KG1 (cell line): ENCODE data around the gene FANCI.
"Not testable (repeated sequence)": the region's sequence is repeated elsewhere in the genome, so short reads cannot be mapped to it uniquely, and the experiment has no call there.

Experiments used
- DNase-seq: peaks from one replicate; lab custom pipeline; 2025; lab: John Stamatoyannopoulos, UW

FANCI gene

DNA sequence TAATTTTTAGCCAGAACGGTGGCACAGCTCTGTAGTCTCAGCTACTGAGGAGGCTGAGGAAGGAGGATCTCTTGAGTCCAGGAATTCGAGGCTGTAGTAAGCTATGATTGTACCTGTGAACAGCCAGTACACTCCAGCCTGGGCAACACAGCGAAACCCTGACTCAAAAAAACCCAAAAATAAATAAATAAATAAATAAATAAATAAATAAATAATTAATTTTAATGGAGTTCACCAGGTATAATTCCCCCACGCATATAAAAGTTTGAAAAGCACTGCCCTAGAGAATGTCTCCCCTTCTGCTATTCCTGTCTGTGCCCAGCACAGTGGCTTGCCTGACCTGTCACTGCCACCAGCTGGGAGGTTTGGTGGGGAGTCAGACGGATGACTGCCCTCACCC lies 18.2 kb upstream of the FANCI start:
- no peak for DNase-seq

DNA sequence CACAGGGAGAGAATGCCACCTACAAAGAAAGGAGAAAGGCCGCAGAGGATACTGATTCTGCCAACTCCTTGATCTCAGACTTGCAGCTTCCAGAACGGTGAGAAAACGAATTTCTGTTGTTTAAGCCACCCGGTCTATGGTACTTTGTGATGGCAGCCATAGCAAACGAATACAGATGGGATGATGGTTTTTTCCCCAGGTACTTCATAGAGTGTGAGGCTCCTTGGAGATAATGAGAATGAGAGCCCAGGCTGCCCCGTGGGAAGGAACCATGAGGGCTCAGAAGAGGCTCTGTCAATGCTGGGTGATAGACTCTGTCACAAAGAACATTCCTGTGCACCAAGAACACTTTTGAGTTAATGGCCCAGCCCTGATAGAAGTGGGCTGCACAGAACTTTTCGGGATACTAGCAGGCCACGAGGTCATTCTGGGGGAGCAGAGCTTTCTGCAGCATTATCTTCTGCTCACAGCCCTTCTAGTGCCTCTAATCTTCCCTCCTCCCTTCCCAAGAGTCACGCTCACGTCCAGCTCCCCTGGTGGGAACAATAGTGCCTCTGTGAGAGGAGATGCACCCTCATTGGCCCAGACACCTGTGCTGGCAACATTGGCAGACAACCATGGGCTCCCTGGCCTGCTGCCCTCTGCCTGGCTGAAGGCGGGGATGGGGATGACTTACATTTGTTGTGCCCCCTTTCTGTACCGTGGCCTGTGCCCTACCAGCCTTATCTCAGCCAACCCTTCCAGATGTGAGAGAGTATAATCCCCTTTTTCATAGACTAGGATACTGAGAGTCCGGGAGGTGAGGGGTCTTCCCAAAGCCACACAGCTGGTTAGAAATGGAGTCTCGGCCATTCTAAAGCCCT lies 17.2 kb upstream of the FANCI start:
- no peak for DNase-seq

DNA sequence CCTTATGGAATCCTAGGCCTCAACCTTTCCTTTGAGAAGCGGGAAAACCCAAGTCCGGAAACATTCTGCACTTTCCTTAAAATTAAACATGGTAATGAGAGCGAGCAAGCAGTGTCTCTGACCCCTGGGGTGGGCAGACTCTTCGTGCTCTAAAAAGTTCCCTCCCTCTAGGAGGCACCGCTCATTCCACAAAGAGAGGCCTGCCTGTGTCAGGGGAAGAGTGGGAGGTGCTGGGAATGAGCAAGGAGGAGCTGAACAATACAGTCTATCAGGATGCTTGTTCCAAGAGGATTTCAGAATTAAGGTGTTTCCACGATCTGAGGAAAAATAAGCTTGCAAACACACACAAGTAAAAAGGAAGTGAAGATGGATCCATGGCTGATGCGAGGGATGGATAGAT lies 16.4 kb upstream of the FANCI start:
- no peak for DNase-seq

DNA sequence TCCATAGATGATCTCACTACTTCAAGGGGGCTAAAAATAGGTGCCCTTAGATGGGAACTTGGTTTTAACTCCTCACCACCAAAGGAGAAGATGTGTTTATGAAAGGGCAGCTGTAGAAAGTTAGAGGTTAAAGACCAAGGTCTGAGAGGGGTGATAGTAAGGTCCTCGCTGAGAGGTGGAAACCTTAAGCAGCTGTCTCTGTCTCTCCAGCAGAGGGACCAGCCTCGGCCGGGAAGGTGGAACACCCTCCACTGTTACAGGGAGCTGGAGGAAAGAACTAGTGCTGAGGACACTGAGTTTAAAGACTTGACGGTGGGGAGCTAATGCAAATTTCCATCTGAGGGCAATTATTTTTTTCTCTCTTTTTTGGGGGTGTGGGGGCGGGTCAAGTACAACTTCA lies 13.5 kb upstream of the FANCI start:
- DNase-seq: no peak

DNA sequence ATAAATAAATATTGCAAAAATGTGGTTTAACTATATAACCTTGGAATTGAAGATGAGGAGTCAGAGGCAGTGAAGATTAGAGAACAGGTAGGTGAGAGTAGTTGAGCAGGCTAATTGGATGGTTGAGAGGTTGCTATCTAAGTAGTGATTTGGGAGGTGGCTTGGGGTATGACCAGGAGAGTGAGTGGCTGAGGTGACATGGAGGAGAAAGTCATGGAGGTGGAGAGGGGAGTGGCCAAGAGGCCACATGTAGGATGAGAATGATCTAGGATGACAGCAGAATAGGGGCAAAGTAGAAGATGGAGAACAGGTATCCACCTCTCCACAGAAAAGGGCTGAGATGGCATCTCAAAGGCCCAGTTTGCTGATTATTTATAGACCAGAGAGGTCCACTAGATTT lies 11.9 kb upstream of the FANCI start:
- DNase-seq: no peak

DNA sequence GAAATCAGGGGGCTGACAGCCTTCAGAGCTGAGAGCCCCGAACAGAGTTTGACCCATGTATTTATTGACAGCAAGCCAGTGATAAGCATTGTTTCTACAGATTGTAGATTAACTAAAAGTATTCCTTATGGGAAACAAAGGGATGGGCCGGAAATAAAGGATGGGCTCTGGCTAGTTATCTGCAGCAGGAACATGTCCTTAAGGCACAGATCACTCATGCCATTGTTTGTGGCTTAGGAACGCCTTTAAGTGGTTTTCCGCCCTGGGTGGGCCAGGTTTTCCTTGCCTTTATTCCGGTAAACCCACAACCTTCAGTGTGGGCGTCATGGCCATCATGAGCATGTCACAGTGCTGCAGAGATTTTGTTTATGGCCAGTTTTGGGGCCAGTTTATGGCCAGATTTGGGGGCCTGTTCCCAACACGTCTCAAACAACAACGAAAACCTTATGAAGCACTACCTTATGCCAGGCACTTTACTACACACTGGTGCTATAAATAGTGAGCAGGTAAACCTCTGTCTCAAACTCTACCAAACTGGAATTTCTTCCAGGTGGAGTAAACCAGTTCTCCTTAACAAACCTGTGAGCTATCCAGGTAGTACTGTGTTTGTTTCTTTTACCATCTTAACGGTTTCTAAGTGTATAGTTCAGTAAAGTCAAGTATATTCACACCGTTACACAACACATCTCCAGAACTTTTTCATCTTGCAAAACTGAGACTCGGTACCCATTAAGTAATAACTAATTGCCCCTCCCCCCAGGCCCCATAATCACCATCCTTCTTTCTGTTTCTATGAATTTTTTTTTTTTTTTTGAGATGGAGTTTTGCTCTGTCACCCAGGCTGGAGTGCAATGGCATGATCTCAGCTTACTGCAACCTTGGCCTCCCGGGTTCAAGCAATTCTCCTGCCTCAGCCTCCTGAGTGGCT lies 3.6 kb upstream of the FANCI start:
- DNase-seq: not testable (repeated sequence)

DNA sequence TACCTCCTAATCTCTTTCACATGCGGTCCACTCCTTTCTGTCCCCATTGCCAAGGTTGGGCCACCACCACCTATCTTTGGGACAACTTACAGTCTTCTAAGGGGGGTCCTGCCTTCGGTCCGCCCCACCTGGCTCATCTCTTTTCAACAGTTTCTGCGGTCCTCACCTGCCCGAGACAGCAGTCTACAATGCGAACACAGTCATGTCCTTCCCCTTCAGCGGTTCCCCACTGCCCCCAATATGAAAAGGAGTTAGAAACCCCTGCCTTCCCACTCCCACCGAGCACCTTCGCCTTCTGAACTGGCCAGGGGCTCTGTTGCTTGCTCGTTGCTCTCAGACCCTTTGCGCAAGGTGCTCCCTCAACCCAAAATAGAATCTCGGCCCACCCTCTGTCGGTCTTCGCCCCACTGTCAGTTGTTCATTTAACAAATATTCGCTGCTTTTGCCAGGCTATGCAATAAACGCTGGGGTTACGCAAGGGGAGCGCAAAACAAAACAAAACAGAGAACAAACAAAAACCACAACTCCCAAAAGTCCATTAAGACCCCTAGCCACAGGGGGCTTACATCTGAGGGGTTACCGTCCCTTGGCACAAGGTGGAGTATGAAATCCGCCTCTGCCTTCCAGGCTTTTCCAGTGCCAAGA lies 611 bp upstream of the FANCI start:
- DNase-seq: no peak

DNA sequence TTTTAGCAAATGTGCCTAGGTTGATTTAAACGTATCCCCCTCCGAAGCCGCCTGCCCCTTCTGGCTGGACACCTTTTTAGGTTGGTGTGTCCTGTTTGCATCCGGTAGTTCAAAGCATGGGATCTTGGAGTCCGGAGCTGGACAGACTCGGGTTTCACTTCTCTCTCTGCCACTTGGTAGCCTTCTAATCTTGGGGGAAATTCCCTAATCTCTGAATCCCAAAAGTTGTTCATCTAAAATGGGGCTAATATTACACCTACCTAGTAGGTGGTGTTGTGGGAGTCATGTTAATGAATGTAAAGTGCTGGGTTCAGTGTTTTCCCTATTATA lies 760 bp downstream of the FANCI start:
- DNase-seq: no peak

DNA sequence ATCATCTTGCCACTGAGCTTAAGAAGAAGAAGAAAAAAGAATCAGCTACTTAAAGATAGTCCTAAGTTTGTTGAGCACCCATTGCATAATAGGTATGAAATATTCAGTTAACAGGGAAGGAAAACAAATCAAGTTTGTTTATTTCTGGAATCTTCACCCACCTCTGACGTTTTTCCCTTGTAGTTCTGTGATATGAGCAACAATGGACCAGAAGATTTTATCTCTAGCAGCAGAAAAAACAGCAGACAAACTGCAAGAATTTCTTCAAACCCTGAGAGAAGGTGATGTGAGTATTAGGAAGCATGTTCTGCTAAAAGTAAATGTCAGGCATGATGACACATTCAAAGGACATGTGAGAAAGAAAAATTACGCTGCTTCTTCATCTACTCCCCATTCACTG lies 3.7 kb downstream of the FANCI start:
- no peak for DNase-seq

DNA sequence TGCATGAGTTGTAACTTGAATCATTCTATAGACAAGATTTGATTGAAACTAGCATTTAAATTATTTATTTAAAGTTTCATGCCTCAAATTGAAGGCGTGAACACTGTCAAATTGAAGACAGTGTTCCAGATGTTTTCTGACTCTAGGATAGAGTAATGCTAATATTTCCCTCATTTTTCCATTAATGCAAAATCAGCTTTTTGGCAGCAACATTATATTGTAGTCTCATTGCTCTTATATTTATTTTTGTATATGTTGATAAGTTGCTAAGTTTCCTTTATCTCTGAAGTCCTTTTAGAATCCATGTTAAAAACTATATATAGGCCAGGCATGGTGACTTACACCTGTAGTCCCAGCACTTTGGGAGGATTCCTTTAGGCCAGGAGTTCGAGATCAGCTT lies 4.8 kb downstream of the FANCI start:
- no peak for DNase-seq

DNA sequence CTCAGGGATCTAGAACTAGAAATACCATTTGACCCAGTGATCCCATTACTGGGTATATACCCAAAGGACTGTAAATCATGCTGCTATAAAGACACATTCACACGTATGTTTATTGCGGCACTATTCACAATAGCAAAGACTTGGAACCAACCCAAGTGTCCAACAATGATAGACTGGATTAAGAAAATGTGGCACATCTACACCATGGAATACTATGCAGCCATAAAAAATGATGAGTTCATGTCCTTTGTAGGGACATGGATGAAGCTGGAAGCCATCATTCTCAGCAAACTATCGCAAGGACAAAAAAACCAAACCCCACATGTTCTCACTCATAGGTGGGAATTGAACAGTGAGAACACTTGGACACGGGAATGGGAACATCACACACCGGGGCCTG lies 6.4 kb downstream of the FANCI start:
- DNase-seq: not testable (repeated sequence)

DNA sequence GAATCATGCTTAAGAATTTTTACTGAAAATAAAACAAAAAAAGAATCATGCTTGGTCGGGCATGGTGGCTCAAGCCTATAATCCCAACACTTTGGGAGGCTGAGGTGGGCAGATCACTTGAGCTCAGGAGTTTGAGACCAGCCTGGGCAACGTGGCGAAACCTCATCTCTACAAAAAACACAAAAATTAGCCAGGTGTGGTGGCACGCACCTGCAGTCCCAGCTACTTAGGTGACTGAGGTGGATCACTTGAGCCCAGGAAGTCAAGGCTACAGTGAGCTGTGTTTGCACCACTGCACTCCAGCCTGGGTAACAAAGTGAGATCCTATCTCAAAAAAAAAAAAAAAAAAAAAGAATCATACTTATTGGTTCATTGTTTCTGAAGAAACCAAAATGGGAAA lies 33.5 kb downstream of the FANCI start:
- DNase-seq: not testable (repeated sequence)

DNA sequence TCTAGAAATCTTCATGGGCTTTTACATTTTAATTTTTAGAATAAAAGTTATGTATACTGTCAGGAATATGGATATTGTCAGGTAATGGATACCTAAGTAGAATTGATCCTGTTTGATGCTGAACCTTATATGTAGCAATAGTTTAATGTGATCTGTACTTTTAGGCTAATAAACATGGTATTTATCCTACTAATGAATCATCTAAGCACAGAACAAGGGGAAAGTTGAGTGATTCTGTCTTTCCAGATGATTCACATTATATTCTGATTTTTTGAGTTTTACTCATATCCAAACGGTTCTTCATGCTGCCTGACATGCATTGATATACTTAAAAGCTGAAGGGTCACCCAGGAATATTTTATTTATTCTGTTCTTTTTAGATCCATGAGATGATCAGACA lies 34.5 kb downstream of the FANCI start:
- DNase-seq: no peak

DNA sequence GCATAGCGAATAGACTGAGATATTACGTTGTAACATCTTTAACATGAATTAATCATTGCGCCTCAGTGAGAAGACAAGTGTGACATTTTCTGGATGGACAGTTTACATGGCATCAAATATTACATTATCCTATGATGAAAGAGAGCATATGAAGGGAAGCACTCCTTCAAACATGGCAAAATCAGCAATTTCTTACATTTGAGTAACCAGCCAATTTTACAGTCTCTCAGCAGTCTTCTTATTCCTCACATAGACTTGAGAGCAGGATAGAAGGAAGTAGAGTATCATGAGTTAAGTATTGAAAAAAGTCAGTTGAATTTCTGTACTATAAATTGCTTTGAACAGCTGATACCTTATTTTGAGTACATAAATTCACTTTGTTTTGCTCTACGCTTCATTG lies 38.9 kb downstream of the FANCI start:
- DNase-seq: no peak

DNA sequence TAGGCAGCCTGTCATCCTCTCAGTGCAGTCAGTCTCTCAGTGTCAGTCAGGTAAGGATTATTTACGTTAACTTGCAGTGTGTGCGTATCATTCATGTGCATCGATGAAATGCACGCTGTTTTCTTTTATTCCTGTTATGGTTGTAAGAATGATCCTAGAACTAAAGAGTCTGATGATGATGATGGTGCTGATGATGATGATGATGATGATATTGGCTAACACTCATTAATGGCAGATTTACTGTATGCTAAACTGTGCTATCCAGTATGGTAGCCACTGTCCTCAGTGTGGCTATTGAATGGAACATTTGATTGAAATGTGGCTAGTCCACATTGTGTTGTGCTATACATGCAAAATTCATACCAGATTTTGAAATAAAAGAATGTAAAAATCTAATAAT lies 39.4 kb downstream of the FANCI start:
- DNase-seq: no peak

DNA sequence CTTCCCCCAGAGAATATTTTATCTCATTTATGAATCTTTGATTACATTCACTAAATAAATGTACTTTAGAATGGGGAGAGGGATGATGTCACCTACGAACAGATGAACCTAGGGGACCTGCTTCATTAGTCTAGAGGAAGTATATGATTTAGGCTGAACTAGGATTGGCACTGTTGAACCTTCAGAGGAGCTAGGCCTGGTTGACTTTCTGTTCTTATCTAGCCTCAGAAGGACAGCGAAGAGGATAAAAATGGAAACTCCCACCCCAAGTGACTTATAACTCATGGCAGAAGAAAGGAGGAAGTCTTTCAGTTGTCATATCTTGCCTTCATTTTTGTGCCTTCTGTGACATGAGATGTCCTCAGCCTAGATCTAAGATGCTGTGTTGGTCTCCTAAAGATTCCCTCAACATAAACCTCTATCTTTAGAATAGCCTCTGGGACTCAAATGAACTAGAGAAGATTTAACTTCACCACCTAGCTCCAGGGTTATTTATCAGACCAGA lies 48.2 kb downstream of the FANCI start:
- no peak for DNase-seq

DNA sequence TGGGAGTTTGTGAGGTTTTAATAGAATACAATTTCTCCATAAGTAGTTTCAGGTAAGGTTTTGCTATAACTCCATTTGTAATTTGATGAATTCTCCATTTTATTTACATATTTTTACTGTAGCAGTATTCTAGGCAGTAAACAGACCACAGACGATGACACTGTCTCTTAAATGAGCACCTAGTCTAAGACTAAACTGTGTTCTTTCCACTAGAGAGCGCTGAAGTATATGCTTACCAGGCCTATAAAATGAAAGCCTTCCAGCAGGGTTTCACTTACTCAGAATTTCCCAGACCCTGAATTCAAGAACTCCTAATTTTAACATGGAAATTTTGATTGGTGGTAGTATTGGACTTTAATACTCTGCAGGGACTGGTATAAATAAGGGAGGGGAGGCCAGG lies 49.2 kb downstream of the FANCI start:
- DNase-seq: no peak

DNA sequence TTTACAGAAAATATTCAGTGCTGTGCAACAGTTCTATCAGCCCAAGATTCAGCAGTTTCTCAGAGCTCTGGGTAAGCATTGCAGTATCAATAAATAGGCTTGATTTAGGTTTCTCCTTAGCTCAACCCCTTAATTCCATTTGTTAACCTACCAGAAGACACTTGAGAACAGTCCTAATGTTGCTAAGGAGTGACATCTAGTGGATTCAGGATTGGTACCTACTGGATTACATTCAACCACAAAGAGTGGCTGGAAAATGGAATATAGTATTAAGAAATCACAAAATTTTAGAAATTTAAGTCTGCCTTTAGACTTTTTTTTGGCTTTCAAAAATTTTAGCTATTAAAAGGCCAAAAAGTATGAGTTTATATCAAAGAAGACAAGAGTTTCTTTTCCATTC lies 56.1 kb downstream of the FANCI start:
- DNase-seq: no peak

DNA sequence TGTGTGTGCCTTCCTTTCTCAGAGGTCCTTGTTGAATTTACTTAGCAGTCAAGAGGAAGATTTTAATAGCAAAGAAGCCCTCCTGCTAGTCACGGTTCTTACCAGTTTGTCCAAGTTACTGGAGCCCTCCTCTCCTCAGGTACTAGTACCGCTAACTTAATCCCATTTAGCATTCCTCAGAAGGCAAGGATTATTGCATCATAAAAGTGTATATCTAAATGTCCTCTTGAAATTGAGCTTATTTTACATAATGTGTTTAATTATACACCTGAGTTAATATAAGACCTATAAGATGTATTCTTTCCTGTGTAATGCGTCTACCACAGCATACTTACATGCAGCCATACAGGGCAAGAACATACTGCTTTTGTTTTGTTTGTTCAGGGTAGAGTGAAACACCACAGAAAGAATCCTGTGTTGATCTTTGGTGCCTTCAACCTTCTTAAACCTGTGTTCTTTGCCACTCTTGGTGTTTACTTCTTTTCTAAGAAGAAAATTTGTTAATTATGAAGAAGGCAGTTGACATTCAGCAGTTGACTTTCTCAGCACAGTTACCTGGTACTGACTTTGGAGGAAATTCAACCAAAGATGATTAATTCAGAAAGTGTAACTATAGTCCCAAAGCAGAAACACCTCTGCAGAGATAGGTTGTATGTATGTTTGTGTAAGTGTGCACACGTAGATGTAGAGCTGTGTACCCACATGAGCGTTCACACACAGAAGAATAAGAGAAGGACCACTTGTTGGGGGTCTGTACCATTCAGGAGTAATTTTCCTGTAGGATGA lies 57.7 kb downstream of the FANCI start:
- DNase-seq: no peak

DNA sequence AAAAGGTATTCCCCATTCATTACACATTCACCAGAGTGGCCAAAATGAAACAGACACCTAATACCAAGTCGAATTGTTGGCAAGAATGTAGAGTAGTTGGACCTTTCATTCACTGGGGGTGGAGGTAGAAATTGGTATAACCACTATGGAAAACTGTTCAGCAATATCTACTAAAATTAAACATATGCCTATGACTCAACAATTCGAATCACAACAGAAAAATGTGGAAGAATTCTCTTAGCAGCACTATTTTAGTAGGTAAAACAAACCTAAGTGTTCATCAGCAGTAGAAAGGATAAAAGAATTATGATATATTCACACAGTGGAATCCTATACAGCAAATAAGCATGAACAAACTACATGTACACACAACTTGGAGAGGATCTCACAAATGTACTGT lies 60.2 kb downstream of the FANCI start:
- no peak for DNase-seq

DNA sequence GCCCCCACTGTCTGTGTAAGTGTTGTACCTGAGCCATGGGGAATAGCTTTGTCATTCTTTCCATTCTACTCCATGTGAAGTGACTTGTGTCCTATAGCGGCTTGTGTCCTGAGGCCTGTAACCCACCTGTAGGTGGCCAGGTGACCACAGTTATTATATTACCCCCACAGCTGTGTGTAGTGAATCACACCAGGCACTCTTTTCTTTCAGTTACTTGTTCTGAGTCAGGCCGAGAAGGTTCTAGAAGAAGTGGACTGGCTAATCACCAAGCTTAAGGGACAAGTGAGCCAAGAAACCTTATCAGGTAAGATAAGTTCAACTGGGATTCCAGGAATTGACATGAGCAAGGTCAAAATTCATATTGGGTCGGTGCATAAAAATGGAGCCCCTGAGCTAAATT lies 61.6 kb downstream of the FANCI start:
- no peak for DNase-seq

DNA sequence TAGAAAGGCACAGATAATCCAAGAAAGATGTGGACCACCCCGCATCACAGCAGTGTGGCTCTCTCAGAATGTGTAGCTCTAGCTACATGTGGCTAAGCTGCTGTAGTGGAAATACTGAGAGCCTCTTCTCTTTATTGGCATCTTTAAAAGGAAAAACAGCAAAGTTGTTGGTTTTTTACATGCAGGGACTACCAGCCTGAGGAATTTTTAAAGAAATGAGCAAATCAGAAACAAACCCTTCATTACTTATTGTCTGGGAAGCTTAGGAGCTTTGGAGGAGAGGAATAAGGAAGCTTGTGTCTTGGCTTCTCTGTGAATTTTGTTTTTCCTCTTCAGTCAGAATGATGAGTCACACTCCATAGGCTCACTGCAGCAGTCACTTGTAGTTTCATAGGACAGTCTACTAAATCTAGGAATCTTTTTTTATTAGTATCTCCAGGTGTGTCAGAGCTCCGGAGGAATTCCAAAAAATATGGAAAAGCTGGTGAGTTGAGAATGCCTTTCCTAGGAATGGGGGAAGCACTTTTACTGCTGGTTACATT lies 63.3 kb downstream of the FANCI start:
- no peak for DNase-seq
